Testis (tissue), 3 donors: ENCODE results near the gene MYL12B. TPM values are rescaled to one million over a fixed set of nuclear protein-coding genes. Genes with fewer than 3 reads are reported as not detected.

Experiments used
- DNase-seq: peaks from one replicate; pipeline ENCODE4 v3.0.0-alpha.2; 2019
- H3K27ac ChIP-seq, 2 donors: fragments of 200-600 bp; sonication (generic); one replicate each; pipeline ENCODE4 v1.5.1; 2019
- H3K27me3 ChIP-seq: fragments of 200-600 bp; sonication (generic); one replicate; pipeline ENCODE4 v1.5.1; 2019
- H3K36me3 ChIP-seq: fragments of 200-600 bp; sonication (generic); one replicate; pipeline ENCODE4 v1.5.1; 2017; ENCODE audit warnings: low read depth; ENCODE audit errors: missing control alignments
- H3K4me1 ChIP-seq: fragments of 200-600 bp; sonication (generic); one replicate; pipeline ENCODE4 v1.5.1; 2019
- H3K4me3 ChIP-seq, 2 donors: fragments of 200-600 bp; sonication (generic); one replicate each; pipeline ENCODE4 v1.5.1; 2017 to 2019
- H3K9me3 ChIP-seq: fragments of 200-600 bp; sonication (generic); one replicate; pipeline ENCODE4 v1.5.1; 2017
- CTCF ChIP-seq, 3 experiments: fragments of 450-650 bp in 2 of 3; fragments of 200-600 bp in 1 of 3; sonication (generic) in 1 of 3; IDR thresholded peaks; one replicate each; pipeline ENCODE4 v1.5.1; 2016 to 2019; ENCODE audit warnings: antibody characterized with exemption in 3 of 3, mild to moderate bottlenecking in 2 of 3, moderate library complexity in 1 of 3
- POLR2A ChIP-seq: fragments of 450-650 bp; IDR thresholded peaks from one replicate; pipeline ENCODE4 v1.6.1; 2017; ENCODE audit warnings: antibody characterized with exemption, mild to moderate bottlenecking, moderate library complexity
- WGBS, 2 donors: methylation state at CpG; one replicate each; pipeline ENCODE4 v1.1.5; 2018; 5-methylcytosine and 5-hydroxymethylcytosine counted together
- intact Hi-C: fragments of 100-400 bp; cut with DNase I; formaldehyde crosslinking; loops from one replicate; pipeline ENCODE4 v1.15.1; 2023; ENCODE audit warnings: low total_unique reads
- polyA plus RNA-seq: library from polyadenylated mRNA; stranded (reverse); fragments of 350-450 nt; fragmentation: Illumina TruSeq; extraction: RNeasy Lipid Tissue Mini Kit (QIAGEN cat#74804); gene quantifications from one replicate; pipeline ENCODE4 v1.2.3, GENCODE V29; 2014; ENCODE audit warnings: low read depth, low replicate concordance; ENCODE audit not compliant: insufficient read depth
- total RNA-seq, 2 donors: library from RNA; depleted of rRNA; stranded (reverse); fragments of >200 nt; gene quantifications; one replicate each; pipeline ENCODE4 v1.2.3, GENCODE V29; 2016

The MYL12B gene
- total and polyA plus RNA-seq, 3 donors from 2014 or later = 215 to 372 (median 255) TPM

- TF ChIP-seq CTCF (IDR thresholded peaks at IDR 0.05) (no peak), POLR2A (no peak)
- H3K4me1 ChIP-seq = peaks cover 5% of the 10 kb centered on the region
- no peaks in the 10 kb centered on the region for H3K27me3 ChIP-seq
- no peaks in the 10 kb centered on the region for H3K36me3 ChIP-seq
- WGBS, 2 donors = 93% methylated on average over 1 of the region's 1 CpG
- H3K27ac ChIP-seq = no peak overlapping the region
- intact Hi-C loops = no loop called here
- DNase-seq = no peak
- H3K9me3 ChIP-seq = no peaks in the 10 kb centered on the region
- no peak overlapping the region for H3K4me3 ChIP-seq
These were observed 42.9 kb downstream of the MYL12B start for GRCh38 chr18:3304832-3305231.

GRCh38 chr18:3305354-3305762 lies 43.4 kb downstream of the MYL12B start:
- H3K27ac ChIP-seq = no peak overlapping the region
- no peak for TF ChIP-seq POLR2A
- TF ChIP-seq CTCF (IDR thresholded peaks at IDR 0.05) = no peak

GRCh38 chr18:3305933-3306332 lies 44.0 kb downstream of the MYL12B start:
- Histone ChIP-seq H3K27ac (no peak overlapping the region), H3K9me3 (no peaks in the 10 kb centered on the region), H3K4me3 (no peak overlapping the region), H3K4me1 (peaks cover 5% of the 10 kb centered on the region), H3K27me3 (no peaks in the 10 kb centered on the region), H3K36me3 (no peaks in the 10 kb centered on the region)
- DNase-seq = peak; percentile 92
- no peak for TF ChIP-seq POLR2A
- no peak for TF ChIP-seq CTCF (IDR thresholded peaks at IDR 0.05)
- intact Hi-C loops = no loop called here
- WGBS, 2 donors = 23 to 47% methylated on average over 8 of the region's 8 CpGs

More at GRCh38 chr18:3305354-3305762, 43.4 kb downstream of the MYL12B start:
- Histone ChIP-seq H3K4me3 (no peak overlapping the region), H3K9me3 (no peaks in the 10 kb centered on the region), H3K27me3 (no peaks in the 10 kb centered on the region), H3K4me1 (peaks cover 5% of the 10 kb centered on the region), H3K36me3 (no peaks in the 10 kb centered on the region)
- DNase-seq = no peak
- intact Hi-C loops = no loop called here
- WGBS, 2 donors = 79 to 82% methylated on average over 7 of the region's 7 CpGs

GRCh38 chr18:3306391-3306790 lies 44.5 kb downstream of the MYL12B start:
- 77 to 84% methylated on average over 3 of the region's 3 CpGs for WGBS, 2 donors

More at GRCh38 chr18:3306391-3306790, 44.5 kb downstream of the MYL12B start:
- Histone ChIP-seq H3K4me1 (peaks cover 5% of the 10 kb centered on the region), H3K27ac (no peak overlapping the region), H3K9me3 (no peaks in the 10 kb centered on the region), H3K36me3 (no peaks in the 10 kb centered on the region), H3K27me3 (no peaks in the 10 kb centered on the region), H3K4me3 (no peak overlapping the region)
- TF ChIP-seq CTCF (IDR thresholded peaks at IDR 0.05) = no peak
- TF ChIP-seq POLR2A = no peak
- no peak for DNase-seq
- intact Hi-C loops = no loop called here
